Middle frontal gyrus (tissue), 1 donor: ENCODE results near the gene ANKS1B.
"Not testable (repeated sequence)": the region's sequence is repeated elsewhere in the genome, so short reads cannot be mapped to it uniquely, and the experiment has no call there.

Experiments
- DNase-seq: peaks from one replicate; pipeline ENCODE4 v3.0.0-alpha.2; 2015; ENCODE audit warnings: low spot score; ENCODE audit errors: extremely low spot score

Gene ANKS1B

DNA sequence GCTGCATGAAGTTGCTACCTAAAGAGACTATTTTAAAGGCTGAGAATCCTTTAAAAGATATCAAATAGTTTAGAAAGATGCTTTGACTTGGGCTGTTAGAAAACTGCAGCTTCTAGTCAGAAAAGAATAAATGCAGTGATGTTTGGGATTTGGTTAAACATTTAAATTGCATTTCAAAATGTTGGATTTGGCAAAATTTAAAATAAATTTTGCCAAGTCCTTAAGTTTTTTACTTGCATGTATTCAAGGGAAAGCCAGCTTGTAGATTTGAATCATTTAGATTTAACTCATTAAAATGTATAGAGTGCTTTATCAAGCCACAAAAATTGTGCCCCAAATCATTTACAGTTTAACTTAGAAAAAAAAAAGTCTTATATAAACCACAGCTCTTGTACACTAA, 109.7 kb downstream of the ANKS1B start:
- DNase-seq: no peak

DNA sequence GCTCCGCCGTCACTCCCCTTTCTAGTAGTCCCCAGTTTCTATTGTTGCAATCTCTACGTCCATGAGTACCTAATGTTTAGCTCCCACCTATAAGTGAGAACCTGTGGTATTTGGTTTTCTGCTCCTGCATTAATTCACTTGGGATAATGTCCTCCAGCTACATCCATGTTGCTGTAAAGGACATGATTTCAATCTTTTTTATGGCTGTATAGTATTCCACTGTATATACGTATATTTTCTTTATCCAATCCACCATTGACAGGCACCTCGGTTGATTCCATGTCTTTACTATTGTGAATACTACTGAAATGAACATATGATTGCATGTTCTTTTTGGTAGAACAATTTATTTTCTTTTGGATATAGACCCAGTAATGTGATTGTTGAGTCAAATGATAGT, 114.7 kb downstream of the ANKS1B start:
- no peak for DNase-seq

DNA sequence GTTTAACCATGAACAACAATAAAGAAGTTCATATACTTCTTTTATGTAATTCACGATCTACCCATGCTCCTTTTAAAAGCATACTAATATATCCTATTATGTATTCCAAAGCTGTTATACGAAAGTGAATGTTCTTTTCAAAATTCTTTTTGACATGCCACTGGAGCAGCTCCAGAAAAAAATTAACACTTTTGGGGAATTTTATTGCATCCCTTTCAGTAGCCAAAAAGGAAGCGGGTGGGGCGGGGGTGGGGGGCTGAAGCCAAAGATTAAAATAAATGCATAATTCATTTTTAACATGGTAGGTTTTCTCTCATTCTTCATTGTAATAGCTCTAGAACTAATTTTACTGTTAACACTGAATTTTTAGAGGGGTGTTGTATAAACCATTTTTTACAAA, 123.0 kb downstream of the ANKS1B start:
- DNase-seq: no peak

DNA sequence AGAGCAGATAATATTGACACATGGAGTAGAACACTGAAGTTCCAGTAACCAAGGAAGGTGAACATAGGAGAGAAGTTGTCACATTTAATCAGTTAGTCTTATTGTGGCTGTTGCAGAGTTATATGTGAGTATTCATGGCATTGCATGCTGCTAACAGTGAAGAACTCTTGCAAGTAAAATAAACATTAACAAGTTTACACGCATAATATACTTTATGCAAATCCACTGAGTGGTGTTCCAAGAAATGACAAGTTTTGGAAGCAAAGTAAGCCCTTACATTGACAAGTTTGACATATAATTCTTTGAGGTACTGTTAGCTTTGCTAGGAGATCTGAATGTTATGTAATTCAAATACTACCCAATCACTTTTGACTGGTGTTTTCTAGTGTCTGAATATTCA, 125.6 kb downstream of the ANKS1B start:
- DNase-seq: no peak

DNA sequence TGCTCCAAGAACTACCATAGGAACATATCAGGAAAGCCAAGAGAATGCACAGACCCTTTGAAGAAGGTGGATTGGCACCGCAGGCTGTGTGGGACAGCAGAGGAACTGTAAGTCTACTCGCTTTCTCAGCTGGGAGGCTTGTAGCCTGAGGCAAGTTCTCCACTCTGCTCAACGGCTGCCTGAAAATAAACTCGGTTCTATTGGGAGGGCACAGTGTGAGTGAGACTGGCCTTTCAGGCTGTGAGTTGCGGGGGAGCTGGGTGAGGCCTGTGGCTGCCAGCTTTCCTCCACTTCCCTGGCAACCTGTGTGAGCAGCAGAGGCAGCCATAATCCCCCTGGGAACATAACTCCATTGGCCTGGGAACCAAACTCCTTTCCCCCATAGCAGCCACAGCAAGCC, 132.1 kb downstream of the ANKS1B start:
- no peak for DNase-seq

DNA sequence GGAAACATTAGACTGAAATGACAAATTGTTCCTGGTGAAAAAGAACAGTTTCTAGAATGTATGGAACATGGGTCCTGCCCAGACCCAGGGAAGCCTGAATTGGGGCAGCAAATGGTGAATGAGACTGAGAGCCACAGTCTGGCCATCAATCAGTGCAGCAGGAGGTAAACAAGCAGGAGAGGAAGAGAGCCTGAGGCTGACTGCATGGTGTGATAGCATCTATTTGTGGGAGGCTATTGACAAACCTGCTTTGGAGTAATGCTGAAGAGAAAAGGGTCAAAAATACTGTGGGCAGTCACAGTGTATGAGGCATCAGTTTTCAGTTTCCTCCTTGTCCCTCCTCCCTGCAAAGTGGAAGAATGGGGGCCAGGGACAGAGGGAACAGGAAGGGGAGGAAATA, 136.8 kb downstream of the ANKS1B start:
- no peak for DNase-seq

DNA sequence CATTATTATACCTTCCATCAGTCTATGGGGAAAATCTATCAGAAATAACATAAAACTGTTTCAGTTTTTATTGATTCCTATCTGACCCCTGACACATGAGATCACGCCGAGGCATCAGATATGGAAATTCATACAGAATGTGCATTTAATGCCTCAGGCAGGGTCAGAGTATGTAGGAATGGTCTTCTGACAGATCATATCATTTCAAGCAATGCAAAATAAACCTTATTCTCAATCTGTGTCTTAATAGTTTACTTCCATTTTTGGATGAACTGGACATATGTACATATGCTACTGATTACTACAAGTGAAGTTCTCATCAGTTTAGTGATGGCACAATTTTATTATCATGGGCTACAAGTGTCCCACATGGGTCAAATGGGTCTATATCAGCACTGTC, 150.0 kb downstream of the ANKS1B start:
- DNase-seq: no peak

DNA sequence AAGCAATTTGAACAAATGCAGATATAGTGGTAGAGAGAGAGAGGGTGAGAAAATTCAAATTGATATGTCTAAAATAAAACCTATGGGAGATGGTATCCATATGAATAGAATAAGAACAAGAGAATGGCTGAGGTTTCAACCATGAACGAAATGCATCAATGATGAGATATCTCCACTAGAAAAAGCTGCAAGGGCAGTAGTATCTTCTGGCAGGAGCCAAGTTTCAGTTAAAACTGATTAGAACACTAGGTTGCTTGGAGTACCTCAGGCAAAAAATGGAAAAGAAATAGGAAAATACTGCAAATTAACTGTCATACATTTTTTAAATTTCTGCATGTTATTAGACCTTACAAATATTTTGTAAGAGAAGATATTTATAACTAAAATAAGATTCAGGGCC, 151.3 kb downstream of the ANKS1B start:
- no peak for DNase-seq

DNA sequence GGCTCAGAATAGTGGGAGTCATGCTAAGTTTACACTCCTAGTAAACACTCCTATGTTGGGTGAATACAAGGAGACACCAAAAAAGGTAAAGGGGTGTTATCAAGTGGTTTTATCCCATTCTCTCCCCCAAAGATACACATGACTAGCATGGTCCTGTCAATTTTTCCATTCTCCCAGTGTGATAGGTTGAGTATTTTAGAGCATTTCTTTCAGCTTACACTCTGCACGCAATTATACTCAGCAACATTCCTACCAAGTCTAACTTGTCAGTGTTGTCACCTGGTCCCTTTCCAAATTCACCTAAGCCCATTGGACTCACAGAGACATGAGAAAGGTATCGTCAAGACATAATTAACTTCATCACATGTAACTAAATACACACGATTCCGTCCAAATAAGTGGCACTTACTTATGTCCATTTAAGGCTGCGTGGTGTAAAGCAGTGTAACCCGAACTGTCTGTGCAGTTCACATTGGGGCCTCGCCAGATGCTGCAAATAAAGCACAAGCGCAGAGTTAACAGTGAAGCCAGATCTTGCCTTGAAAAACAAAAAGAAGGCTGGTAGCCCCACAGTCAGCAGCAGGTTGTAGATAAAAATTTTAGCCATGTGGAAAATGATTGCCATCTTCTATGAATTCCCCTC, 159.7 kb downstream of the ANKS1B start:
- no peak for DNase-seq

DNA sequence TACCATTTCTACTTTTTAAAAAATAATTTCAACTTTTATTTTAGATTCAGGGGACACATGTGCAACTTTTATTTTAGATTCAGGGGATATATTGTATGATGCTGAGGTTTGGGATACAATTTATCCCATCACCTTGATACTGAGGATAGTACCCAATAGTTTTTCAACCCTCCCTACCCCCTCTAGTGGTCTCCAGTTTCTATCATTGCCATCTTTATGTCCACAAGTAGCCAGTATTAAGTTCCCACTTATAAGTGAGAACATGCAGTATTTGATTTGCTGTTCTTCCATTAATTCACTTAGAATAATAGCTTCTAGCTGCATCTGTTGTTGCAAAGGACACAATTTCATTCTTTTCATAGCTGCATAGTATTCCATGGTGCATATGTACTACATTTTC, 162.5 kb downstream of the ANKS1B start:
- DNase-seq: no peak

DNA sequence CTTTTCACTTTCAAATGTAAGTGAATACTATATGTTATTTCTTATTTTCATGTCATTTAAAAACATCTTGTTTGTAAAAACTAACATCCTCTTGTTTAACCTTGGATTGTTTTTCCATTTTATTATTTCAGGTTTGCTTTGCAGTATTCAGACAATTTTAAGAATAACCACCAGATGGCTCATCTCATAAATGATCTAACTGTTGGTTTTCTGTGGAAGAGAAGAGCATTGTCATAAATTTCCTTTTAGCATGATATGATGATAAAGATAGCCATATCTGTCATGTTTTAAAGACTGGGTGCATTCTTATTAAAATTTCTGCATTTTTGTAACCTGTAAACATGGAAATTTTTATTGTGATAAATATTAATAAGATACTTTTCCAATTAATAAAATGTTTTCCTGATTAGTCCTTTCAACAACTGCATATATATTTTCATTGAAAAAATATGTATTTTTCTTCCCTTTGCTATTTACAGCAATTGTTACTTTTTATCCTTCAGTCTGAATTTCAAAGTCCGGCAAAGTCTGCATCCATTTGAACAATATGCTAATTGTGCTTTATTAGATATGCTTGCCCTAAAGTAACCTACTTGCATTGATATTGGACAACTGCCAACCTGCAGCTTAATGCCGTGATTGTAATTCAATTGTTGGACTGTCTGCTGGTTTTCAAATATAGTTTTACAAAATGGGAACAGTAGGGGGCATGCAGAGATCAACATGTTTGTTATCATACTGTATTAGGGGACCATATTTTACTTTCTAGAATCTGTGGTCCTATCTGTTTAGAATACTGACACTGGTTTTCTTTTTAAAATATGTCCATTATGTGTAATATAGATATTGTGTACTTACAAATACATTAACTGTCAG, 173.8 kb downstream of the ANKS1B start:
- DNase-seq: peak; percentile 33

DNA sequence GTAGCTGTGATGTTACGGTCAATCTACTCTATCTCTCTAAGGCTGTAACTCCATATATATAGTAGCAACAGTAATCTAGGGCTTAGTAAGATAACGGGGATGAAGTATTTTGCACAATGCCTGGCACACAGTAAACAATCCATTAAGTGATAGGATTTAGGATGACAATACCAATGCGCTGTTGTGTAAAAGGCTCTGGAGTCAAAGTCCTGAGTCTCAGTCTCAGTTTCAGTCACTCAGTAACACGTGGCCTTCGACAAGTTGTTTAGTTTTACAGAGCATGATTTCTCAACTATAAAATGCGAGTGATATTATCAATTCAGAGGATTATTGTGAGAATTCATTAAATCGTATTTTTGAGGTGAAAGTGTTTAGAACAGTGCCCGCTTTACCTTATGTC, 174.8 kb downstream of the ANKS1B start:
- DNase-seq: no peak

DNA sequence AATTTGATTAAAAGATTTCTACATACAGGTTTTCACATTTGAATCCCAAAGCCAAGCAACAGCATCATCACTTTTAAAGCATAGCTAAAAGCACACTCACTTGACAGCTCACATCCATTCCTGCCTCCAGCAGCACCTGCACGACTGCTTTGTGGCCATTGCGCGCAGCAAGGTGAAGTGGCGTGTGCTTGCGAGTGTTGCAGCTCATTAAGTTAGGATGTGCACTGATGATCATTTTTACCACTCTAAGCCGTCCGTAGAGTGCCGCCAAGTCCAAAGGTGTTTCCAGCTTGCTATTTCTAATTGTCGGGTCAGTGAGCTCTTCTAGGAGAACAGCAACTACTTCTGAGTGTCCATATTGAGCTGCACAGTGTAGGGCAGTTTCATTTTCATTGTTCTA, 178.4 kb downstream of the ANKS1B start:
- DNase-seq: no peak

DNA sequence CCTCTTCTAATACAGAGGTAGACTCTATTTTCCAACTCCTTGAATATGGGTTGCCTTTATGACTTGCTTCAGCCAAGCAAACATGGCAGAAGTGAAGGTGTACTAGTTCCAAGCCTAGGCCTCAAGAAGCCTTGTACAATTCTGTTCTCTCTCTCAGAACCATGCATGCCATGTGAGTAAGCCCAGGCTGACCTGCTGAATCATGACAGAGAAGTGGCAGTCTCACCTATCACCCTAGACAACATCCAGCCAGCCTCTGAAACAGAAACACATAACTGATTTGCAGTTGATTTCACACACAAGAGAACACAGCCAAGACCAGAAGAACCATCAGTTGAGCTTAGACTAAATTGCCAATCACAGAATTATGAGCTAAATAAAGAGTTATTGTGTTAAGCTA, 180.0 kb downstream of the ANKS1B start:
- DNase-seq: no peak

DNA sequence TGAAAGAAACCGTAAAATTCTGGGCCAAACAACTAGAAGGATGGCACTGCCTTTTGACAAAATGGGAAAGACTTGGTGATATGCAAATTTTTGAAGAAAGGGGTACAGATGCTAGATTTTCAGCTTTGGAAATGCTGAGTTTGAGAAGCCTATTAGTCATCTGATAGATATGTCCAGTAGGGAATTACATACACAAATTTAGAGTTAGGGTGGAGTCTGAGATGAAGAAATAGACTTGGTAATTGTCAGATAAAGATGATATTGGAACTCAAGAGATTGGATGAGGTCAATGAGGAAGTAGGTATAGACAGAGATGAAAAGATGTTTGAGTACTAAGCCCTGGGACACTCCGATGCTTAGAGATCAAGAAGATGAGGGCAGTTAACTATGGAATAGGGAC, 184.1 kb downstream of the ANKS1B start:
- no peak for DNase-seq

DNA sequence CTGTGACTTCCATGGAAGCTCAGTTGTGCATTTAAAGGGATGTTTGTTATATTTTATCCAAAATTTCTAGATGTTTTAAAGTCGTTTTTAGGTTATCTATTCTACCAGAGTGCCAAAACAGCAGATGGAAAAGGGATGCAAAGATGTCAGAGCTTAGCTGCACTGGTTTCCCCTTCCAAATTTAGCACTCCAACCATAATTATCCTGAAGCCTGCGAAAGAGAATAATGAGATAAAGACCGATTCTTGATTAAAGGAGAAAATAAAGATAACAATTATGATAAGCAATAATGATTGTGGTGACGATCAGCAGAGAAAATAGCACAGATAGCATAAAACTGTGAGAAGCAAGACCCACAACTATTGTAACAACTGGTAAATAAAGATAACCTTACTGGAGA, 186.8 kb downstream of the ANKS1B start:
- not testable (repeated sequence) for DNase-seq

DNA sequence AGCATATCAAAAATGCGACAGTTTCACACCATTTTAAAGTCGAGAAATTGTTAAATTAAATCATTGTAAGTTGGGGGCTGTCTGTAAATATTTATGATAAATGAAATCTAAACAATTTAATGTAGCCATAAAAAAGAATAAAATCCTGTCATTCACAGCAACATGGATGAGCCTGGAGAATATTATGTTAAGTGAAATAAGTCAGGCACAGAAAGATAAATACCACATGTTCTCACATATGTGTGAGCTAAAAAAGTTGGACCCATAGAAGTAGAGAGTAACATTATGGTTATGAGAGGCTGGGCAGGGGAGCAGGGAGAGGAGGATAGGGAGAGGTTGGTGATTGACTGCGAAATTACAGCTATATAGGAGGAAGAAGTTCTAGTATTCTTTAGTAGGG, 201.3 kb downstream of the ANKS1B start:
- DNase-seq: no peak

DNA sequence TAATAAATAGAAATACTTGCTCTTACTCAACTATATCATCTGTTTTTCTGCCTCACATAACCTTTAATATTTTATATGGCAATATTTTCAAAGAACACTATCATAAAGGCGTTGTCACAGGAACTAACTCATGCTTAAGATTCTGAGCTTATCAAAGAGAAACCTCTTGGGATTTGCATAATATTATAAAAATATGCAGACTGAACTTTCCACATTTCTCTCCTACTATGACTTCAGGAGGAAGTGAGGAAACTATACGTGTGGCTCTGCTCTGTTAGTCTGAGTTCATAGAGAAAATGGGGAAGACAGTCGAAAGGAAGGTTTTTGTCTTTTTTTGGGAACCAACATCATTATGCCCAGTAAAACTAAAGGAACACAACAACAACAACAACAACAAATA, 212.5 kb downstream of the ANKS1B start:
- no peak for DNase-seq

DNA sequence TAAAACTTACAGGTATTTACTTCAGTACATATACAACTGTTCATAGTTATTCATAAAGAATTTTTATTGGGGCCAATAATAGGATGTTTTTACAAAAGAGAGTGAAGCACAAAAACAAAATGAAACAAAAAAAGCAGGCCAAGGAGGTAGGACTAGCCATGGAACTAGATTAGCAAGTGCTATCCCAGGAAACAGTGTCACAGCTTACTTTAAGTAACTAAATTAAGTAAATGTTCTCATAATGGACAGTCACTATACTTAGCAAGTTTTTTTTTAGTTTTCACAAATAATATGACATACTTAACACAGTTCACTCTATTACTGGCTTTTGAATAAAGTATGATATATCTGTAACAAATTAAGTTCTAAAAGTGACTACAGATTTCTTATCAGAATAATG, 213.1 kb downstream of the ANKS1B start:
- DNase-seq: no peak

DNA sequence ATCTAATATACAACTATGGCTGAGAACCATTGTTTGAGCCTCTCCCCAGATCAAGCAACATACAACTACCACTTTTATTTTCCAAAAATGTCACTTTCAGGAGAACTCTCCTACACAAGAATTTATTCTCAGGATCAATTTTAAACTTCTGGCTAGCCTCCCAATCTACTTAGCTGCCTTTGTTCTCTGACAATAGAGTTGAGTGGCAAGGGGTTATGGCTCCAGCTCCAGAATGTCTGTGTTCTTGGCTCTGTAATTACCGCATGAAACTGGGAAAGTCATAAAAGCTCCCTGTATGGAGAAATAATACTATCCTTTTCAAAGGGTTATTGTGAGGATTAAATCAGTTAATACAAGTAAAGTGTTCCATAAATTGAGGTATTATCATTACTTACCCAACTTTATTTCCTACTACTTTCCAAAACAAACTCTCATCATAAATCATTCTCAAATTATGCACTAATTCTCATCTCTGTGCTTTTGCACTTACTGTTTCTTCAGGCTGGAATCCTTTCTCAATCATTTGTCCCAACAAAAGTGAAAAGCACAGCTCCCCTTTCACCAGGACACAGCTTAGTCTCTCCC, 215.2 kb downstream of the ANKS1B start:
- no peak for DNase-seq

DNA sequence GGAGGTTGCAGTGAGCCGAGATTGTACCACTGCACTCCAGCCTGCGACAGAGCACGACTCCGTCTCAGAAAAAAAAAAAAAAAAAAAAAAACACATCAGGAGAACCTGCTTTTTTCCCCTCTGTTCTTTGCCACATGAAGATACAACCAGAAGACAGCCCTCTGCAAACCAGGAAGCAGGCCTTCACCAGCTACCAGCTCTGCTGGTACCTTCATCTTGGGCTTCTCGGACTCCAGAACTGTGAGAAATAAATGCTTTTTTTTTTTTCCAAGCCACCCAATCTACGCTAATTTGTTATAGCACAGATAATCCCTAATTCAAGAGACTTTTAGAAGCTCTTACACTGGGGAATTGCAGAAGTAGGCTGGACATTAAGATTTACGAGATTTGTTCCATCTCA, 216.0 kb downstream of the ANKS1B start:
- DNase-seq: no peak

DNA sequence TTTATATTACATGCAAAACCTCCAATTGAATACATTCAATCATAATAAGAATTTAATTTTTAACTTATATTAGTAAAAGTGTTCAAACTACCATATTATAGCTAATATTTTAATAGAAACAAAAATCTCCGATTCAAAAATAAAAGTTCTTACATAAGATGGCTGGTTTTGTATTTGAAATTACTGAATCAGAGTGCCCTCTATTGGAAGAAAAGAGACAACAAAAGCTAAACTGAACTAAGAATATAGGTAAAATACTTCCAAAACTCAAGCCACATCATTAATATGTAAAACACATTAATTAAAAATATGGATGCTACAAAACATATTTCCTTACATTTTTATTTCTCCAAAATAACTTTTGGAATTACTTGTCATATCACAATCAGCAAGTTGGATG, 216.9 kb downstream of the ANKS1B start:
- DNase-seq: peak; percentile 24

DNA sequence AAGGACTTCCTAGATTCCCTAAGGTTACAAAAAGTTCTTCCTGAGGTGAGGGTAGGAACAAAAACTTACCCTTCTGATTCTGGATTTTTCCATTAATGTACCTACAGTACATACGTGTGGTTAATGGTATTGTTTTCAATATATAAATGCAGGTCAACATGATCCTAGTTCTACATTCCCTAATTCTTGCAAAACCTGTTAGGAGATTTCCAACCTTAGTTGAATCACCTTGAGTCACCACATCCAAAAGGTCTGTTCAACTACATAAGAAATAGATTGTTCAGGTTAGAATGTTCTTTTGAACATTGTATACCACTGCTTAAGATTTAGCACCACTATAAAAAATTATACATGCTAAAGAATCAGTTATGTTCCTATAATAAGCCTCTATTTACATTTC, 218.3 kb downstream of the ANKS1B start:
- DNase-seq: no peak
